HepG2 (cell line): ENCODE results near the gene PCGF3. TPM values are rescaled to one million over a fixed set of nuclear protein-coding genes. Genes with fewer than 3 reads are reported as not detected.

Experiments used
- BRD4 ChIP-seq: sonication (generic); formaldehyde crosslinking; IDR thresholded peaks from 2 replicates; pipeline ENCODE4 v1.4.0; 2020; ENCODE audit warnings: missing genetic modification reagents
- CEBPG ChIP-seq: IDR thresholded peaks from 2 replicates; pipeline ENCODE4 v1.6.1; 2016
- HHEX ChIP-seq: IDR thresholded peaks from 2 replicates; pipeline ENCODE4 v1.6.1; 2016; ENCODE audit warnings: control low read depth
- HIC2 ChIP-seq: sonication (generic); formaldehyde crosslinking; IDR thresholded peaks from 2 replicates; pipeline ENCODE4 v1.9.0; 2022; ENCODE audit warnings: low read depth, missing genetic modification reagents
- HINFP ChIP-seq: sonication (generic); formaldehyde crosslinking; IDR thresholded peaks from 2 replicates; pipeline ENCODE4 v1.4.0; 2020; ENCODE audit warnings: low read depth, mild to moderate bottlenecking, missing genetic modification reagents
- HMG20B ChIP-seq: conservative IDR thresholded peaks from 2 replicates; pipeline ENCODE4 v1.6.1; 2016; ENCODE audit warnings: missing genetic modification reagents, missing compliant biosample characterization
- HNF1A ChIP-seq, 2 experiments: sonication (generic) in 1 of 2; formaldehyde crosslinking in 1 of 2; IDR thresholded peaks; 2 replicates each; pipeline versions ENCODE4 v1.4.0 to v1.6.1; 2016 to 2020; ENCODE audit warnings: borderline replicate concordance in 1 of 2, low read depth in 1 of 2, mild to moderate bottlenecking in 1 of 2, missing genetic modification reagents in 1 of 2
- HNRNPUL1 ChIP-seq: fragments of 200-400 bp; formaldehyde crosslinking; IDR thresholded peaks from 2 replicates; pipeline ENCODE4 v1.6.1; 2017; ENCODE audit warnings: low read depth, mild to moderate bottlenecking, low read length, moderate library complexity
- JDP2 ChIP-seq: sonication (generic); formaldehyde crosslinking; IDR thresholded peaks from 2 replicates; pipeline ENCODE4 v1.8.1; 2022; ENCODE audit warnings: missing genetic modification reagents, borderline replicate concordance
- KAT8 ChIP-seq: IDR thresholded peaks from 2 replicates; pipeline ENCODE4 v1.6.1; 2016; ENCODE audit warnings: missing genetic modification reagents, missing compliant biosample characterization
- KLF11 ChIP-seq: IDR thresholded peaks from 2 replicates; pipeline ENCODE4 v1.6.1; 2016; ENCODE audit warnings: missing compliant biosample characterization
- MEF2D ChIP-seq: sonication (generic); formaldehyde crosslinking; IDR thresholded peaks from 2 replicates; pipeline ENCODE4 v1.5.1; 2020; ENCODE audit warnings: mild to moderate bottlenecking, missing genetic modification reagents
- MTA1 ChIP-seq: sonication (generic); formaldehyde crosslinking; IDR thresholded peaks from 2 replicates; pipeline ENCODE4 v1.4.0; 2020; ENCODE audit warnings: missing genetic modification reagents, mild to moderate bottlenecking, borderline replicate concordance
- NFE2 ChIP-seq: sonication (generic); formaldehyde crosslinking; IDR thresholded peaks from 2 replicates; pipeline ENCODE4 v1.4.0; 2020; ENCODE audit warnings: missing genetic modification reagents
- NR2F2 ChIP-seq: IDR thresholded peaks from 2 replicates; pipeline ENCODE4 v1.6.1; 2012; ENCODE audit warnings: low read depth, inconsistent platforms, borderline replicate concordance
- PLRG1 ChIP-seq: fragments of 450-650 bp; conservative IDR thresholded peaks from 2 replicates; pipeline ENCODE4 v1.6.1; 2016
- ZNF143 ChIP-seq: sonication (generic); formaldehyde crosslinking; IDR thresholded peaks from 2 replicates; pipeline ENCODE4 v1.4.0; 2020; ENCODE audit warnings: missing genetic modification reagents
- ZNF205 ChIP-seq: IDR thresholded peaks from 2 replicates; pipeline ENCODE4 v1.6.1; 2018; ENCODE audit warnings: missing biosample characterization, missing genetic modification reagents
- ZNF224 ChIP-seq: sonication (generic); formaldehyde crosslinking; IDR thresholded peaks from 2 replicates; pipeline ENCODE4 v1.5.0; 2020; ENCODE audit warnings: mild to moderate bottlenecking, missing genetic modification reagents
- ZNF34 ChIP-seq: sonication (generic); formaldehyde crosslinking; IDR thresholded peaks from 2 replicates; pipeline ENCODE4 v1.4.0; 2020; ENCODE audit warnings: mild to moderate bottlenecking, missing genetic modification reagents, borderline replicate concordance
- ZNF543 ChIP-seq: sonication (generic); formaldehyde crosslinking; IDR thresholded peaks from 2 replicates; pipeline ENCODE4 v1.4.0; 2020; ENCODE audit warnings: mild to moderate bottlenecking, missing genetic modification reagents
- ZNF788 ChIP-seq: sonication (generic); formaldehyde crosslinking; IDR thresholded peaks from 2 replicates; pipeline ENCODE4 v1.5.0; 2020; ENCODE audit warnings: mild to moderate bottlenecking, missing genetic modification reagents, borderline replicate concordance
- ZNF792 ChIP-seq: IDR thresholded peaks from 2 replicates; pipeline ENCODE4 v1.6.1; 2016
- polyA plus RNA-seq, 8 experiments: library from polyadenylated mRNA; depleted of rRNA in 3 of 8; stranded (reverse) in 7 of 8; unstranded in 1 of 8; fragments of >200 nt; fragmentation: Illumina TruSeq in 4 of 8; extraction: Trizol in 4 of 8; gene quantifications; 2 replicates each; pipeline versions ENCODE4 v1.2.1 to v1.2.3, GENCODE V29; 2011 to 2016; ENCODE audit warnings: low read depth in 4 of 8, missing spikeins in 1 of 8, mixed read lengths in 1 of 8; ENCODE audit not compliant: insufficient read depth in 1 of 8
- total RNA-seq, 5 experiments: library from RNA; depleted of rRNA; stranded (reverse); fragments of >200 nt; fragmentation: Illumina TruSeq; extraction: Trizol; gene quantifications; 2 replicates each; pipeline ENCODE4 v1.2.3, GENCODE V29; 2016; ENCODE audit warnings: low read depth in 1 of 5

The PCGF3 gene
- total and polyA plus RNA-seq, 2 of the 13 experiments (the other 11 are each of a cell fraction or from before 2014, with no cell fraction given) = 28.6 to 66.2 TPM

- no peak for TF ChIP-seq ZNF143 (CRISPR knock-in tag)
- no peak for TF ChIP-seq KLF11
- TF ChIP-seq KAT8 (CRISPR knock-in tag) = no peak
- 0 out of 2 replicates have a peak, but pooled peaks have one; percentile 46 for TF ChIP-seq NR2F2
- TF ChIP-seq PLRG1 = no peak
- no peak for TF ChIP-seq ZNF224 (CRISPR knock-in tag)
- TF ChIP-seq HIC2 (CRISPR knock-in tag) = peak; percentile 31; the same call in 1 of the 2 replicates
- peak; percentile 45; the same call in 1 of the 2 replicates for TF ChIP-seq ZNF205 (CRISPR knock-in tag)
- TF ChIP-seq HINFP (CRISPR knock-in tag) = no peak
- no peak for TF ChIP-seq HNF1A (IDR thresholded peaks at IDR 0.05; ENCODE audit: low read depth)
- peak; percentile 31; the same call in 1 of the 2 replicates for TF ChIP-seq HNF1A (CRISPR knock-in tag; IDR thresholded peaks at IDR 0.05; ENCODE audit: borderline replicate concordance)
- TF ChIP-seq MEF2D (CRISPR knock-in tag) = 0 out of 2 replicates have a peak, but pooled peaks have one; percentile 40
- TF ChIP-seq ZNF792 (CRISPR knock-in tag) = peak; percentile 28; the same call in 1 of the 2 replicates
- TF ChIP-seq HHEX (CRISPR knock-in tag) = peak; percentile 62; the same call in 1 of the 2 replicates
- TF ChIP-seq BRD4 = no peak
- peak; percentile 25; the same call in 1 of the 2 replicates for TF ChIP-seq ZNF788
- TF ChIP-seq MTA1 (CRISPR knock-in tag) = no peak
- TF ChIP-seq HNRNPUL1 = no peak
- no peak for TF ChIP-seq NFE2 (CRISPR knock-in tag)
- TF ChIP-seq JDP2 (CRISPR knock-in tag) = no peak
- TF ChIP-seq ZNF34 (CRISPR knock-in tag) = no peak
- peak; percentile 52 for TF ChIP-seq CEBPG (CRISPR knock-in tag)
- TF ChIP-seq HMG20B (CRISPR knock-in tag) = peak; percentile 93
- no peak for TF ChIP-seq ZNF543 (CRISPR knock-in tag)
These were observed 110.0 kb downstream of the PCGF3 start (continued) for GRCh38 chr4:815464-816146.
